Caco-2 (cell line): ENCODE results near the gene UNC5A. TPM values are rescaled to one million over a fixed set of nuclear protein-coding genes. Genes with fewer than 3 reads are reported as not detected.

ENCODE experiments used
- BruUV-seq: library from RNA; stranded (reverse); fragments of 400-500 nt; replicated peaks from 2 replicates; lab custom pipeline; 2021; lab: Mats Ljungman, UMichigan
- CTCF ChIA-PET: fragments of 300-600 bp; sonication (Branson Sonifier 250); formaldehyde crosslinking; loops from one replicate; lab custom pipeline; 2022; ENCODE audit warnings: antibody characterized with exemption; lab: Charles Lee
- POLR2A ChIA-PET: fragments of 300-600 bp; sonication (Branson Sonifier 250); formaldehyde crosslinking; loops from one replicate; lab custom pipeline; 2022; ENCODE audit warnings: antibody characterized with exemption; lab: Charles Lee
- DNase-seq, 2 experiments: peaks; one replicate each; pipeline versions ENCODE4 v3.0.0 to v3.0.0-alpha.2; 2020 to 2022
- H3K27me3 ChIP-seq: replicated peaks from 2 replicates; pipeline ENCODE4 v1.6.0; 2011; ENCODE audit warnings: low read length; ENCODE audit not compliant: control insufficient read depth, insufficient read depth
- H3K36me3 ChIP-seq: 2 replicates; pipeline ENCODE4 v1.5.1; 2011; ENCODE audit warnings: low read length; ENCODE audit not compliant: control insufficient read depth, insufficient read depth
- H3K4me1 ChIP-seq: fragments of 250-450 bp; sonication (Bioruptor Pico); 2 replicates; pipeline ENCODE4 v1.5.1; 2020; ENCODE audit warnings: mild to moderate bottlenecking
- H3K4me3 ChIP-seq: 2 replicates; pipeline ENCODE4 v1.5.1; 2011; ENCODE audit warnings: low read depth, mild to moderate bottlenecking, control low read depth, low read length
- H3K9me3 ChIP-seq: fragments of 250-450 bp; sonication (Bioruptor Pico); 2 replicates; pipeline ENCODE4 v1.5.1; 2020; ENCODE audit warnings: mild to moderate bottlenecking, moderate library complexity
- H3K27ac Mint-ChIP-seq: one replicate; pipeline ENCODE4 v1.8.0; 2022; ENCODE audit warnings: mixed read lengths; ENCODE audit not compliant: unreplicated experiment
- H3K27me3 Mint-ChIP-seq: one replicate; pipeline ENCODE4 v1.8.0; 2022; ENCODE audit warnings: mixed read lengths; ENCODE audit not compliant: insufficient read depth, unreplicated experiment
- H3K36me3 Mint-ChIP-seq: one replicate; pipeline ENCODE4 v1.8.0; 2022; ENCODE audit warnings: mild to moderate bottlenecking, mixed read lengths; ENCODE audit not compliant: insufficient read depth, unreplicated experiment
- H3K4me1 Mint-ChIP-seq: one replicate; pipeline ENCODE4 v1.8.0; 2022; ENCODE audit warnings: low read depth, mixed read lengths; ENCODE audit not compliant: unreplicated experiment
- H3K4me3 Mint-ChIP-seq: one replicate; pipeline ENCODE4 v1.8.0; 2022; ENCODE audit warnings: mild to moderate bottlenecking, moderate library complexity, mixed read lengths; ENCODE audit not compliant: unreplicated experiment
- H3K9me3 Mint-ChIP-seq: one replicate; pipeline ENCODE4 v1.8.0; 2022; ENCODE audit warnings: mixed read lengths; ENCODE audit not compliant: unreplicated experiment
- CTCF ChIP-seq, 2 experiments: fragments of 200-600 bp in 1 of 2; IDR thresholded peaks; 1 replicate in 1 of 2; 2 replicates in 1 of 2; pipeline versions ENCODE4 v1.5.1 to v1.8.0; 2011 to 2022; ENCODE audit warnings: antibody characterized with exemption in 1 of 2, control low read depth in 1 of 2, inconsistent platforms in 1 of 2, low read depth in 1 of 2, low read length in 1 of 2, mild to moderate bottlenecking in 1 of 2, moderate library complexity in 1 of 2; ENCODE audit not compliant: insufficient read depth in 1 of 2, severe bottlenecking in 1 of 2, unreplicated experiment in 1 of 2
- intact Hi-C: fragments of 100-400 bp; cut with micrococcal nuclease; formaldehyde crosslinking; loops from one replicate; pipeline ENCODE4 v1.10.0; 2022; ENCODE audit not compliant: unreplicated experiment
- total RNA-seq: library from RNA; stranded (reverse); gene quantifications from 2 replicates; pipeline ENCODE4 v1.2.3, GENCODE V29; 2022

The UNC5A gene
- total RNA-seq, 1 experiment from 2014 or later, result not detected

- ChIA-PET CTCF (no interaction called here), POLR2A (no interaction called here)
- Mint-ChIP-seq H3K36me3 (no peaks in the 10 kb centered on the region), H3K9me3 (no peaks in the 10 kb centered on the region), H3K4me3 (no peak overlapping the region), H3K27ac (no peak overlapping the region), H3K27me3 (peaks cover 17% of the 10 kb centered on the region), H3K4me1 (no peaks in the 10 kb centered on the region)
- intact Hi-C loops, result no loop called here
- no peak for TF ChIP-seq CTCF (IDR thresholded peaks at IDR 0.05; ENCODE audit: insufficient read depth in 1 of 2, low read depth in 1 of 2, low read length in 1 of 2, severe bottlenecking in 1 of 2, unreplicated experiment in 1 of 2)
- Histone ChIP-seq H3K36me3 (no peaks in the 10 kb centered on the region), H3K9me3 (no peaks in the 10 kb centered on the region), H3K4me1 (no peaks in the 10 kb centered on the region), H3K27me3 (no peaks in the 10 kb centered on the region), H3K4me3 (no peak overlapping the region)
- no TSS peak for BruUV-seq
- DNase-seq, result no peak
These were observed 20.6 kb downstream of the UNC5A start for GRCh38 chr5:176830995-176831423.

GRCh38 chr5:176831425-176831824, 21.1 kb downstream of the UNC5A start:
- BruUV-seq, result no TSS peak
- Mint-ChIP-seq H3K36me3 (no peaks in the 10 kb centered on the region), H3K9me3 (no peaks in the 10 kb centered on the region), H3K4me3 (no peak overlapping the region), H3K27ac (no peak overlapping the region), H3K27me3 (peaks cover 18% of the 10 kb centered on the region), H3K4me1 (no peaks in the 10 kb centered on the region)
- intact Hi-C loops, result no loop called here
- no peaks in the 10 kb centered on the region for H3K4me1 ChIP-seq
- ChIA-PET CTCF (no interaction called here), POLR2A (no interaction called here)
- no peak for TF ChIP-seq CTCF (IDR thresholded peaks at IDR 0.05; ENCODE audit: insufficient read depth in 1 of 2, low read depth in 1 of 2, low read length in 1 of 2, severe bottlenecking in 1 of 2, unreplicated experiment in 1 of 2)
- no peak for DNase-seq
- H3K36me3 ChIP-seq, result no peaks in the 10 kb centered on the region
- no peaks in the 10 kb centered on the region for H3K9me3 ChIP-seq
- H3K27me3 ChIP-seq, result no peaks in the 10 kb centered on the region; the same call in 1 of the 2 replicates
- no peak overlapping the region for H3K4me3 ChIP-seq

- intact Hi-C loops, result no loop called here
- DNase-seq, result no peak
- ChIA-PET POLR2A (no interaction called here), CTCF (interaction anchor here (1.2 kb wide), 1 partner anchor 171 kb away, joined by 4 read pairs; no protein-coding TSS in a partner anchor)
- H3K4me1 ChIP-seq, result no peaks in the 10 kb centered on the region
- no peaks in the 10 kb centered on the region for H3K9me3 Mint-ChIP-seq
- H3K27me3 ChIP-seq, result no peaks in the 10 kb centered on the region; the same call in 1 of the 2 replicates
- no peak overlapping the region for H3K27ac Mint-ChIP-seq
- TF ChIP-seq CTCF (IDR thresholded peaks at IDR 0.05; ENCODE audit: insufficient read depth in 1 of 2, low read depth in 1 of 2, low read length in 1 of 2, severe bottlenecking in 1 of 2, unreplicated experiment in 1 of 2), result no peak
- no peaks in the 10 kb centered on the region for H3K9me3 ChIP-seq
- H3K4me3 ChIP-seq, result no peak overlapping the region
- H3K27me3 Mint-ChIP-seq, result peaks cover 20% of the 10 kb centered on the region
- H3K36me3 ChIP-seq, result no peaks in the 10 kb centered on the region
- no peaks in the 10 kb centered on the region for H3K36me3 Mint-ChIP-seq
- H3K4me1 Mint-ChIP-seq, result no peaks in the 10 kb centered on the region
- no peak overlapping the region for H3K4me3 Mint-ChIP-seq
- no TSS peak for BruUV-seq
These were observed 21.8 kb downstream of the UNC5A start for GRCh38 chr5:176832162-176832561.
